Suprapubic skin (tissue), 4 donors: ENCODE data around the gene IKBIP. TPM values are rescaled to one million over a fixed set of nuclear protein-coding genes. Genes with fewer than 3 reads are reported as not detected.
"Not testable (repeated sequence)": the region's sequence is repeated elsewhere in the genome, so short reads cannot be mapped to it uniquely, and the experiment has no call there.

ENCODE experiments used
- DNase-seq, 2 donors: peaks; one replicate each; pipeline ENCODE4 v3.0.0-alpha.2; 2019; ENCODE audit warnings: low spot score in 2 of 2
- H3K27ac ChIP-seq: fragments of 200-600 bp; sonication (generic); one replicate; pipeline ENCODE4 v1.5.1; 2019
- H3K27me3 ChIP-seq: fragments of 200-600 bp; sonication (generic); one replicate; pipeline ENCODE4 v1.5.1; 2019
- H3K36me3 ChIP-seq: fragments of 200-600 bp; sonication (generic); one replicate; pipeline ENCODE4 v1.5.1; 2019
- H3K4me1 ChIP-seq: fragments of 200-600 bp; sonication (generic); one replicate; pipeline ENCODE4 v1.5.1; 2019
- H3K4me3 ChIP-seq: fragments of 200-600 bp; sonication (generic); one replicate; pipeline ENCODE4 v1.5.1; 2019; ENCODE audit warnings: mild to moderate bottlenecking
- H3K9me3 ChIP-seq: fragments of 200-600 bp; sonication (generic); one replicate; pipeline ENCODE4 v1.5.1; 2019
- EP300 ChIP-seq: sonication (generic); formaldehyde crosslinking; IDR thresholded peaks from one replicate; pipeline ENCODE4 v1.6.1; 2017; ENCODE audit warnings: antibody characterized with exemption
- POLR2A ChIP-seq, 2 donors: fragments of 450-650 bp; IDR thresholded peaks; one replicate each; pipeline ENCODE4 v1.6.1; 2017; ENCODE audit warnings: antibody characterized with exemption in 2 of 2, mild to moderate bottlenecking in 2 of 2, moderate library complexity in 2 of 2
- POLR2AphosphoS5 ChIP-seq, 3 donors: sonication (generic); formaldehyde crosslinking; IDR thresholded peaks; one replicate each; pipeline ENCODE4 v1.6.1; 2017; ENCODE audit warnings: antibody characterized with exemption in 3 of 3
- WGBS: methylation state at CpG from one replicate; pipeline ENCODE4 v1.1.5; 2018; 5-methylcytosine and 5-hydroxymethylcytosine counted together
- total RNA-seq, 4 donors: library from RNA; depleted of rRNA; stranded (reverse); fragments of >200 nt; gene quantifications; one replicate each; pipeline ENCODE4 v1.1.0, GENCODE V29; 2016
- TF ChIP-seq, protein P1 (sequence below), 2 donors: fragments of 200-600 bp in 1 of 2; fragments of 450-650 bp in 1 of 2; sonication (generic) in 1 of 2; IDR thresholded peaks; one replicate each; pipeline ENCODE4 v1.5.1; 2016 to 2019; ENCODE audit warnings: antibody characterized with exemption in 2 of 2, mild to moderate bottlenecking in 1 of 2, moderate library complexity in 1 of 2

Gene IKBIP
- total RNA-seq, 4 donors from 2014 or later = 2.5 to 4.0 (median 3.4) TPM

DNA sequence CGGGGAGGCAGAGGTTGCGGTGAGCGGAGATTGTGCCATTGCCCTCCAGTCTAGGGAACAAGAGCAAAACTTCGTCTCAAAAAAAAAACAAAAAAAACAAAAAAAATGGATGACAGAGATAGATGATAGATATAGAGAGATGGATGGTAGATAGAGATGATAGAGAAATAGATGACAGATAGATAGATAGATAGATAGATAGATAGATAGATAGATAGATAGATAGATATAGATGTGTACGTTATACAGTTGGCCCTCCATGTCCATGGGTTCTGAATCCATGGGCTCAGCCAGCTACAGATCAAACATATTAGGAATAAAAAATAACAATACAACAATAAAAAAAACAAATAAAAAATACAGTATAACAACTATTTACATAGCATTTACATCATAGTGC, 63.9 kb downstream of the IKBIP start:
- no peaks in the 10 kb centered on the region for H3K27me3 ChIP-seq
- 90% methylated on average over 5 of the region's 5 CpGs for WGBS
- TF ChIP-seq, protein P1, sequence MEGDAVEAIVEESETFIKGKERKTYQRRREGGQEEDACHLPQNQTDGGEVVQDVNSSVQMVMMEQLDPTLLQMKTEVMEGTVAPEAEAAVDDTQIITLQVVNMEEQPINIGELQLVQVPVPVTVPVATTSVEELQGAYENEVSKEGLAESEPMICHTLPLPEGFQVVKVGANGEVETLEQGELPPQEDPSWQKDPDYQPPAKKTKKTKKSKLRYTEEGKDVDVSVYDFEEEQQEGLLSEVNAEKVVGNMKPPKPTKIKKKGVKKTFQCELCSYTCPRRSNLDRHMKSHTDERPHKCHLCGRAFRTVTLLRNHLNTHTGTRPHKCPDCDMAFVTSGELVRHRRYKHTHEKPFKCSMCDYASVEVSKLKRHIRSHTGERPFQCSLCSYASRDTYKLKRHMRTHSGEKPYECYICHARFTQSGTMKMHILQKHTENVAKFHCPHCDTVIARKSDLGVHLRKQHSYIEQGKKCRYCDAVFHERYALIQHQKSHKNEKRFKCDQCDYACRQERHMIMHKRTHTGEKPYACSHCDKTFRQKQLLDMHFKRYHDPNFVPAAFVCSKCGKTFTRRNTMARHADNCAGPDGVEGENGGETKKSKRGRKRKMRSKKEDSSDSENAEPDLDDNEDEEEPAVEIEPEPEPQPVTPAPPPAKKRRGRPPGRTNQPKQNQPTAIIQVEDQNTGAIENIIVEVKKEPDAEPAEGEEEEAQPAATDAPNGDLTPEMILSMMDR (IDR thresholded peaks at IDR 0.05) = no peak
- TF ChIP-seq EP300 (no peak), POLR2A (IDR thresholded peaks at IDR 0.05) (no peak), POLR2AphosphoS5 (IDR thresholded peaks at IDR 0.05) (no peak)
- no peaks in the 10 kb centered on the region for H3K9me3 ChIP-seq
- no peak overlapping the region for H3K4me3 ChIP-seq
- no peaks in the 10 kb centered on the region for H3K36me3 ChIP-seq
- no peak overlapping the region for H3K27ac ChIP-seq
- DNase-seq = no peak
- no peaks in the 10 kb centered on the region for H3K4me1 ChIP-seq

DNA sequence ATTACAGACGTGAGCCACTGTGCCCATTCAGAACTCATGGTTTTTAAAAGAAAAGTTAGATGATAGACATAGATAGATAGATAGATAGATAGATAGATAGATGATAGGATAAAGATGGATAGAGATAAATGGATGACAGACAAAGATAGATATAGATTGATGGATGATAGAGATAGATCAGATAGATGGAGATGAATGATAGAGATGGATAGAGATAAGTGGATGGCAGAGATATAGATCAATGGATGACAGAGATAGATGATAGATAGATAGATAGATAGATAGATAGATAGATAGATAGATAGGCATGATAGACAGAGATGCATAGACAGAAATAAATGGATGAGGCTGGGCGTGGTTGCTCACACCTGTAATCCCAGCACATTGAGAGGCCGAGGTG, 64.8 kb downstream of the IKBIP start:
- Histone ChIP-seq H3K4me1 (no peaks in the 10 kb centered on the region), H3K27me3 (no peaks in the 10 kb centered on the region), H3K4me3 (no peak overlapping the region), H3K36me3 (no peaks in the 10 kb centered on the region), H3K9me3 (no peaks in the 10 kb centered on the region), H3K27ac (no peak overlapping the region)
- WGBS = 89% methylated on average over 3 of the region's 3 CpGs
- TF ChIP-seq POLR2AphosphoS5 (IDR thresholded peaks at IDR 0.05) (no peak), POLR2A (IDR thresholded peaks at IDR 0.05) (no peak), EP300 (no peak)
- TF ChIP-seq, protein P1 (IDR thresholded peaks at IDR 0.05) = no peak
- DNase-seq = no peak

DNA sequence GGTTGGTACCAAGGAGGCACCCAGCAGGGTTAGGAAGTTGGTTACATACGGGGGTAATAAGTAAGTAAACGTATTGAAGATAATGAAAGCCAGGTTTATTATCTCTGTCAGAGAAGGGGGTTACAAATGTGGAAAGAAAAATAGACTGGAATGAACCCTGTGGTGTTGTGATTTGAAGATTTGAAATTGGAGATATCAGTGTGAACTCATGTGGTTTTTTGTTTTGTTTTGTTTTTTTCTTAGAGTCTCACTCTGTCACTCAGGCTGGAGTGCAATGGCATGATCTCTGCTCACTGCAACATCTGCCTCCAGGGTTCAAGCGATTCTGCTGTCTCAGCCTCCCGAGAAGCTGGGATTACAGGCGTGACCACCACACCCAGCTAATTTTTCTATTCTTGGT, 65.2 kb downstream of the IKBIP start:
- WGBS = 74% methylated on average over 5 of the region's 5 CpGs
- no peak for DNase-seq
- TF ChIP-seq EP300 = no peak
- no peak for TF ChIP-seq POLR2A (IDR thresholded peaks at IDR 0.05)
- TF ChIP-seq, protein P1 (IDR thresholded peaks at IDR 0.05) = no peak
- TF ChIP-seq POLR2AphosphoS5 (IDR thresholded peaks at IDR 0.05) = no peak
- Histone ChIP-seq H3K27ac (no peak overlapping the region), H3K4me1 (no peaks in the 10 kb centered on the region), H3K36me3 (no peaks in the 10 kb centered on the region), H3K4me3 (no peak overlapping the region), H3K9me3 (no peaks in the 10 kb centered on the region), H3K27me3 (no peaks in the 10 kb centered on the region)

DNA sequence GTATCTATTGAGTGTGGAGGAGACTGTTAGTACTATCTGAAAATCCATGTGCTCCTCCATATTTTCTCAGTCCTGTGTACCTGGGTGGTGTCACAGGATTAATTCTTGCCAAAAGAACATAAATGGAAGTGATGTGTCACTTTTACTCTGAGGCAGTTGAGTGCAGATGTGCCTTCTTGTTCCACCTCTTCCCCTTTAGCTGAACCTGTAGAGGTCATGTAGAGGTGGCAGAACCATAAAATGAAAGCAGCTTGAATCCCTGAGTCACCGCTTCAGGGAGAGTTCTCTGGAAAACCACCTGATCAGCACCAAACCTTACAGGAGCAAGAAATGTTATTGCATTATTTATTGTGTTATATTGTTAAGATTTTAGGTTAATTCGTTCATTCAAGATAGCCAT, 65.8 kb downstream of the IKBIP start:
- Histone ChIP-seq H3K27me3 (no peaks in the 10 kb centered on the region), H3K9me3 (no peaks in the 10 kb centered on the region), H3K4me1 (no peaks in the 10 kb centered on the region), H3K27ac (no peak overlapping the region), H3K36me3 (no peaks in the 10 kb centered on the region), H3K4me3 (no peak overlapping the region)
- WGBS = 70% methylated on average over 2 of the region's 2 CpGs
- no peak for TF ChIP-seq POLR2AphosphoS5 (IDR thresholded peaks at IDR 0.05)
- no peak for TF ChIP-seq EP300
- TF ChIP-seq, protein P1 (IDR thresholded peaks at IDR 0.05) = no peak
- no peak for DNase-seq

DNA sequence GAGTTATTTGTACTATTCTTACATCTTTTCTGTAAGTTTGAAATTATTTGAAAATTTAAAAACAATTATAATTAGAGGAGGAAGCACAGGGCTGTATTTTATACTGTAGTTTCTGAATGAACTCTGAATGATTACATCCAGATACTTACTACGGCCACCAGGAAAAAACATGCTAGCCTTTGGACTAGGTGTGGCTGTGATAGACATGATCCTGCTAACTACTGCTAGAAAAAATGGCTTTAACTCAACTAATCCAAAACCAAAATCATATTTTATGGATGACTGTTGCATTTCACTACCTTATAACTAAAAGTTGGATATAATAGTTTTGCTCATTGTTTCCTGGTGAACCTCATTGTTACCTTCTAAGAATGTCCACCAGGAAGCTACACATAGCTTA, 66.2 kb downstream of the IKBIP start:
- H3K36me3 ChIP-seq = no peaks in the 10 kb centered on the region
- no peak overlapping the region for H3K27ac ChIP-seq
- TF ChIP-seq POLR2A (IDR thresholded peaks at IDR 0.05) (no peak), POLR2AphosphoS5 (IDR thresholded peaks at IDR 0.05) (no peak), EP300 (no peak)
- TF ChIP-seq, protein P1 (IDR thresholded peaks at IDR 0.05) = no peak
- H3K4me1 ChIP-seq = no peaks in the 10 kb centered on the region
- H3K4me3 ChIP-seq = no peak overlapping the region
- no peaks in the 10 kb centered on the region for H3K9me3 ChIP-seq
- DNase-seq = no peak
- no peaks in the 10 kb centered on the region for H3K27me3 ChIP-seq
- WGBS = 86% methylated on average over 1 of the region's 1 CpG

DNA sequence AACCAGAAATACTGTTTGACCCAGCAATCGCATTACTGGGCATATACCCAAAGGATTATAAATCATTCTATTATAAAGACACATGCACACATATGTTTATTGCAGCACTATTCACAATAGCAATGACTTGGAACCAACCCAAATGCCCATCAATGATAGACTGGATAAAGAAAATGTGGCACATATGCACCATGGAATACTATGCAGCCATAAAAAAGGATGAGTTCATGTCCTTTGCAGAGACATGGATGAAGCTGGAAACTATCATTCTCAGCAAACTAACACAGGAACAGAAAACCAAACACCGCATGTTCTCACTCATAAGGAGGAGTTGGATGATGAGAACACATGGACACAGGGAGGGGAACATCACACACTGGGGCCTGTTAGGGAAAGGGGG, 67.8 kb downstream of the IKBIP start:
- H3K27ac ChIP-seq, H3K36me3 ChIP-seq, H3K27me3 ChIP-seq, DNase-seq, H3K4me1 ChIP-seq, H3K4me3 ChIP-seq, H3K9me3 ChIP-seq: not testable (repeated sequence)
- WGBS = 93% methylated on average over 2 of the region's 2 CpGs
